IPS-NIHi7 (cell line): ENCODE measurements around the gene IARS1.
A peak's percentile ranks its signal among the peaks of the same experiment; 100 is the strongest.

ENCODE experiments used
- DNase-seq: peaks from one replicate; pipeline ENCODE4 v3.0.0; 2012; ENCODE audit warnings: mixed read lengths; ENCODE audit errors: extremely low spot score

IARS1 gene

DNA sequence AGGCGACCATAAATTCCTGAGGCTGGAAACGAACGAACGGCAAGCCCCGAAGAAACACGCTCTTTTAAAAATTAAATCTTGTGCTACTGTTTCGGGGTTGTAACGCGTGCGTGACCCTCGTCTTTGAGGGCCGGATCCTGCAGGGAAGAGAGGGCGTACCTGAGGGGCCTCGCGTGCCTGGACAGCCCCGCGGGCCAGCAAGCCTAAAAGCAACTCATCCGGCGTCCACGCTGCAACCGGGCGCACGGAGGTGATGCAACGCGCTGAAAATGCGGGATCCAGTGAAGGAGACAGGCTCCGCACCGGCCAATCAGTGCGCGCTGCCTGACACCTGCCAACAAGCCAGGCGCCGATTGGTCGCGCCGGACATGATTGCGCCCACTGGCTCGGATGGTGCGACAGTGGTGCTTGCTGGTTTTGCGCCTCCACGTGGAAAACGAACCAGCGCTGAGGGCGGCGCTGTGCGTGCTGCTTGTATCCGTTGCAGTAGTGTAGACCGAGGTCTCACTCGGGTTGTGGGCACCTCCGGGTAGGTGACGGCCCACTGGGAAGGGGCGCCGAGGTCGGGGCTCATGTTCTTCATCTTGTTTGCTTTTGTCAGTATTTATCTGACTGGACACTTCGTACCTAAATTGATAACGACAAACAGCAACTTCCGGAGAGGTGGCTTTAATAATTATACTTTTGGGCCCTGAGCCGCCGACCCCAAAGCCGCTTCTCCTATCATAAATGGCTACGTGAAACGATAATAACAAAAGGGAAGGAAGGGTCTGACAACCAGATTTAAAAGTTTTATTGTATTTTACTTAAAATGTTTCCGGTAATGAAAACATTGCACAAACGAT is at the start of gene IARS1:
Gene IARS1, minus strand, starts transcription at position 246 of the 845 bp plus-strand sequence. CDS start 4,278 bp downstream, outside the sequence.
- peak; percentile 99 for DNase-seq

DNA sequence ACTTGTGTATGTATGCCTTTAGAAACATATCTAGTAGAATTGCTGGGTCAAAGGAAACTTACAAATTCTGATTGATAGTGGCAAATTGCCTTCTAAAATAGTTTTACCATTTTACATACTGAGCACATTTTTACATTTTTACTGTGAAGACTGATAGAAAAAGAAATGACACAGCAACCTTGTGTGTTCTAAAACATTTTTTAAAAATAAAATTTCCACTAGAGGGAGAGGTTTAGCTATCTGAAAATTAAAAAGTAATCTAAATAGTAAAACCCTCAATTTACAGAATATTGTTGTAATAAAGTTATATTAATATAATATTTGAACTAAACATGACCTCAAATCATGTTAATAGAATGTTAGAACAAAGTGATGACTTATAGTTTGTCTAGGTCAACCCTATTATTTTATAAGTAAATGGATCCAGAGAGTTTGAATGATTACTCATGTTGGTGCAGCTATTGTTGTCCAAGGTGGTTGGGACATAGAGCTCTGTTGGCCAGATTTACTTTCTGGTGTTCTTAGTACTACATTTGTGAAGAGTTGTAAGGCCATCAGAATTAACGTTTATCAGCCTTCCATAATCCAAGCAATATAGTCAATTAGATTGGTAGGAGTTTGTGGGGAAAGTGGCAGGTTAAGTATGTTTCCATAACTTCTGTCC is 49.5 kb upstream of the IARS1 start:
- no peak for DNase-seq

DNA sequence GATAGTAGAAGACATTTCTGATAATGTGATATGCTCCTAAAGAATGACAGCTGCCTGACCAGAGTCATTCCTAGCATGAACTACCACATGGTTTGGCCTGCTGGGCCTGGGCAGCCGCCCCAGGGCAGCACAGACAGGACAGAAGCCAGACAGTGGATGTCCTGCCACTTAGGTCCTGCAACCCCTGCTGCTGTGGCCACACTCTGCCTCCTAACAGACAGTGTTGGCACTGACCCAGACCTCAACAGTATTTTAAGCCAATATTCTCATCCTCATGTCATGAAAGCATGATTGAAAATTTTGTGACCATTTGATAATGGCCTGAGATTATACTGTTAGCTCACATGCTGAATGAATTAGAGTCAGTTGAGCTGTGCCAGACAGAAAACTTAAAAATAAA is 48.1 kb upstream of the IARS1 start:
- DNase-seq = no peak

DNA sequence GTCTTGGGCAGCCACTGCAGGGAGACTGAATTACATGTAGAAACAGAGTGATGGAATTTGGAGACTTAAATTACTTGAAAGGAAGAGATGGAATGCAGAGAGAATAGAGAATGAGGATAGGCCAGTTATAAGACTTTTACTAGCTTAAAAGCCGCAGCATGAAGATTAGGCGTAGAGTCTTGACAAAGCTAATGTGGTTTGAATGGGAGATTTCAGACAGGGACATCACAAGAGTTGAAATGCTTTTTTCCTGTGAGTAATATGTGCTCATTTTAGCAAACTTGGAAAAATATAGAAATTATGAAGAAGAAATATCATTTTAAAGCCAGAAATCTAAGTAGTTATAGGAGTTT is 39.8 kb upstream of the IARS1 start:
- DNase-seq = no peak

DNA sequence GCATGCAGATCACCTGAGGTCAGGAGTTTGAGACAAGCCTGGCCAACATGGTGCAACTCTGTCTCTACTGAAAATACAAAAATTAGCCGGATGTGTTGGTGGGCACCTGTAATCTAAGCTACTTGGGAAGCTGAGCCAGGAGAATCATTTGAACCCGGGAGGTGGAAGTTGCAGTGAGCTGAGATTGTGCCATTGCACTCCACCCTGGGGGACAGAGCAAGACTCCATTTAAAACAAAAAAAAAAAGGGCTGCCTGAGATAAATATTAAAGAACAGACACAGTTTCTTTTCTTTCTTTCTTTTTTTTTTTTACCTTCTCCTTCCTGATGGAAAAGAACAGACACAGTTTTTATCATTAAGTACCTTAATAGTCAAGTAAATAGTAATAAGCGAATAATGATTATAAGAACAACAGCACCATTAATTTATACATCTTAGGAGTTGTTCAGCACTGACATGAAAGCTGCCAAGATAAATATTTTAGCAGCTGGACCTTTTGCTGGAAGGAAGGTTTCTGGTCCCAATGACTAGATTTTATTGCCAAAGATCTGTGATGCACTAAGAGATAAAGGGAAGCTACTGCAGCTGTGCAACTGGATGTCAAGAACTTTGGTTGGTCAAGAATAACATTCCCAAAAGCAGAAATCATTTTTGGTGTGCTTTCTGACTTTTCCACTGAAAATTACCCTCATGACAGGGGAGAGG is 39.2 kb upstream of the IARS1 start:
- DNase-seq = no peak

DNA sequence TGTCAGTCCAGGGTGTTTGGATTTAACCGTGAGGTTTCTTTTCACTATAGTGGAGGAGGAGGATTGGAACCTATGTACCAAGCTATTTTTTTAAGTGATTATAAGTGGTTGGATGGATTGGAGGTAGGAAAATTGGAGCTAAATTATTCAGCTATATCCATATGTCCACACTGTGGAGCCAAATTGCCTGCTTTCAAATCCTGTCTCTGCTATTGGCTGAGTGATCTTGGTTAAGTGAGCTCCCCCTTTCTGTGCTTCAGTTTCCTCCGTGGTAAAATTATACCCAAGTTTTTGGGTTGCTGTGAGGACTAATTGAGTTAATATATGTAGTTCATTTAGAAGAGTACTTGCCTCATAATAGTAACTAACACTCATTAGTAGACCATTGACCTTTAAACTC is 34.7 kb upstream of the IARS1 start:
- DNase-seq = no peak

DNA sequence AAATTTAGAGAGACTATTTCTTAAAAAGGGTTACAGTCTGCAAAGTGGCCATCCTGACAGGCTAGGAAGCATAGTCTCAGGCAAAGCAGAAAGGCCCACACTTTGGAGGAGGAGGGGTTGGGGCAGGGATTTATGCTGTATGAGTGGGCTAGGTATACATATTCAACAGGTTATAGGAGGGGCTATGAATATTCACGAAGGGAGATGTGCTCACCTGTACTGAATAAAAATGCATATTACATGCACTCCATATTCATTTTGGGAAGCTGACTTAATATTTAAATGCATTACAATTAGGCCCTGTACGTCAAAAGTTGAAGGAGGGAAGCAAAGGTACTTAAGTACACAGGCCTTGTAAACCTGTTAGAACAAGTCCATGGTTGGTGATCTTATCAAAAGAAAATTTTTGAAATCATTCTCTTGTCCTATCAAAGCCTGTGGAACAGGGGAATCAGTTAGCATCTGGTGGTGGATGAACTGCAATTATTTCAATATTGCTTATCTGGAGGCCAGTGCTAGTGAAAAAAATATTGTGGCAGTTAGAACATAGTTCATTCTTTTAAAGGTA is 33.9 kb upstream of the IARS1 start:
- no peak for DNase-seq

DNA sequence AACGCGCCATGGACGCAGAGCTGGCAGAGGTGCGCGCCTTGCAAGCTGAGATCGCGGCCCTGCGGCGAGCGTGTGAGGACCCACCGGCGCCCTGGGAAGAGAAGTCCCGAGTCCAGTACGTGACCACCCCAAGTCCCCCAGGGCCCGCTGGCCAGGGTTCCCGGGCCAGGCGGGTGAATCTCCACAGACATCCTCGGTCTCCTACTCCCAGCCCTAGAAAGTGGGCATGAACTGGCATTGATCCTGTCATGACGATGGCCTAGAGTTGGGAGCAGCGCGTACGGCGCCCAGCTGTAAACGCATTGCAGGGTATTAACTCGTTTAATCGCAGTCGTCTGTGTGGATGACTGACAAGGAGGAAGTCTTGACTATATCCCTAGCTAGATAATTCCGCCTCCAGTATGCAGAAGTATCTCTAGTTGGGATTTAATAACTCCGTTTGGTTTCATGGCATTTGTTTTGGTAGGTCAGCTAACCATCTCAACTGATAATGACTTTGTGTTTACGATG is 32.5 kb upstream of the IARS1 start:
- peak; percentile 15 for DNase-seq

DNA sequence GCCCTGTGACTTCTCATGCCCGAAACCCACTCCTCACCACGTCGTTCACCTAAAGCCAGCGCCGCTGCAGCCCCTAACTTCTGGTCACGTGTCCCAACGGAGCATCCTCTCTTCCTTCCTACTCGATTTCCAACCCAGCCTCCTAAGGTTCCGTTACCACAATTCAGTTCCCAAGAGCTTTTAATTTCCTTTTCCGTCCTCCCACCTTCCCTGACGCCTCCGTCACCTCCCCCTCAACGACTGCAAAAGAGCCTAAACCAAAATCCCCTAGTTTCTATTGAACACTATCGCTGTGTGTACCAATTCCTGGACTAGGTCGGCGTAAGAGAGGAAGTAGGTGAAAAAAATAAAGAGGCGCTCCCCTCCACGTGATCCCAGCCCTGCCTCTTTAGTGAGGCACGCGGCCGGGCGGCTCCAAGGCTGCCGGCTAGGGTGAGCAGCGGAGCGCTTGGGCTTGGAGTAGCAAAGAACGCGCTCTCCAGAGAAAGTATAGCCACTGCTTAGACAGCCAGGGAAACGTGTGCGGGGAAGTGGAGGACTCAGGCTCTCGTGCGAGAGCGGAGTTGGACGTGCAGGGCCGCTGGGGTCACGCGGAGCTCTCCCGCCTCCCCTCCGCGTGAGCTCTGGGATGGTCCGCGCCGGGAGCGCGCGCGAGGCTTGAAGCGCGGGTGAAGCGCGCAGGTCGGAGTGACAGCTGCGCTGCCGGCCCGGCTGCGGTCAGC is 31.9 kb upstream of the IARS1 start, which contains the start of the genes CENPP and NOL8:
Gene CENPP, plus strand, starts transcription at position 685 of the 722 bp plus-strand sequence.
Gene NOL8, minus strand, starts transcription at position 82 of the 722 bp plus-strand sequence. CDS start 1,189 bp downstream, outside the sequence.
- DNase-seq = peak; percentile 87

DNA sequence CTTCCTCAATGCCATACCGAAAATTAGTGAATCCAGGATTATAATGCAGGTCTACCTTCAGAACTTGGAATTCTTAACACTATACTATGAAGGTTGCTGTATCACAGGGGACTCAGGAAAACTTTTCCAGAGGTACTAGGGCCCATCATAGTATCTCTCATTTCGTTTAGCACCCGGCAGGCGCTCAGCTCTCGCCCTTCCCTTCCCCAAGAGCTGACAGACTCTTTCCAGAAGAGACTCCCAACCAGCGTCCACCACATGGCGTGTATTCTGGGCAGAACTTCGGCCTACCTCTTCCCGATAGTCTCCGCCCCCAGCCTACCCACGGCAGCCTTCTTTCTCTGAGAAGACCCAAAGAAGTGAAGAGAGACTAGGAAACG is 31.4 kb upstream of the IARS1 start:
- DNase-seq = no peak

DNA sequence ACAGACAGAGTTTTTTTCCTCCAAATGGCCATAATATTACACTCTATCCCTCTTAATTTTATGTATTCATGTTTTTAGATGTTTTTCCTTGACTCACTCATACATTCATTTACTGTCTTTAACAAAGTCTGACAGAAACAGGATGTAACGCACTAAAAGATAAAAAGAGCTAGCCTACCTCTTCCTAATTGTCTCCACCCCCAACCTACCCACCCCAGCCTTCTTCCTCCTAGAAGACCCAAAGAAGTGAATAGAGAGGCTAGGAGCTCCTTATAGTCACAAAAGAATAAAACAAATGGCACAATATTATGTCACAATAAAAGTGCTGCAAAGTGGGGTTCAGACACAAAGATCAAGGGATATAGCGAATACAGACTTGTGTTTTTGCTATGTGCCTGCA is 30.9 kb upstream of the IARS1 start:
- no peak for DNase-seq

DNA sequence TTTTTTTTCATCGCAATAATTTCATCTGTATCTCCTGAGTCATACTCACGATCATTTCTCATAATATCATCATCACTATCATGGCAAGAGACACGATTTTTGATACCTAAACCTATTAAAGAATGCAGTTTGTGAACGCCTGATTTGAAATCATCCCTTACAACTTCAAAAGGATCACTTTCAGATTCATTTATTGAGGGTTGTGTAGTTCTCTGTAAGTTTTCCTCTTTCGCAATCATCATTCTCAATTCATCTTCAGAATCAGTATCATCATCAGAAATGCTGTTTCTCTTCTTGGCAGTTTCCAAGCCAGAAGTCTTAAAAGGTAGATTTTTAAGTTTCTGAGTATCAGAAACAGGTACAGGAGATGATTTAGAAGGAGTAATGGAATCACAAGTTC is 22.0 kb upstream of the IARS1 start:
- DNase-seq = no peak

DNA sequence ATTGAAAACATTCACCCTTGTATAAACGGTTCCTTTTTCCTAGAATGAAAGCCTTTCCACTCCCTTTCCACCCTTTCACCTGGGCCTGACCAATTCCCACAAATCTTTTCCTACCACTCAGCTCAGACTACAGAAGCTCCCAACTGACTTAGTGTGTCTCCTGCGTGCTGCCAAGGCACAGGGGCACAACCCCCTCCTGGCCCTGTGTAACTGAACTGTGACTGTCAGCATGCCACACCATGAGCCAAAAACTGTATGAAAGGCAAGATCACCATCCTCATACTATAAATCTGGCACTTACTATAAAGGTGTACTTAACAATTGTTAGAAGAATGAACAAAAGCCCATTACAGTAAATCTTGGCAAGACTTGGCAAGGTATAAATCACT is 20.1 kb upstream of the IARS1 start:
- no peak for DNase-seq

DNA sequence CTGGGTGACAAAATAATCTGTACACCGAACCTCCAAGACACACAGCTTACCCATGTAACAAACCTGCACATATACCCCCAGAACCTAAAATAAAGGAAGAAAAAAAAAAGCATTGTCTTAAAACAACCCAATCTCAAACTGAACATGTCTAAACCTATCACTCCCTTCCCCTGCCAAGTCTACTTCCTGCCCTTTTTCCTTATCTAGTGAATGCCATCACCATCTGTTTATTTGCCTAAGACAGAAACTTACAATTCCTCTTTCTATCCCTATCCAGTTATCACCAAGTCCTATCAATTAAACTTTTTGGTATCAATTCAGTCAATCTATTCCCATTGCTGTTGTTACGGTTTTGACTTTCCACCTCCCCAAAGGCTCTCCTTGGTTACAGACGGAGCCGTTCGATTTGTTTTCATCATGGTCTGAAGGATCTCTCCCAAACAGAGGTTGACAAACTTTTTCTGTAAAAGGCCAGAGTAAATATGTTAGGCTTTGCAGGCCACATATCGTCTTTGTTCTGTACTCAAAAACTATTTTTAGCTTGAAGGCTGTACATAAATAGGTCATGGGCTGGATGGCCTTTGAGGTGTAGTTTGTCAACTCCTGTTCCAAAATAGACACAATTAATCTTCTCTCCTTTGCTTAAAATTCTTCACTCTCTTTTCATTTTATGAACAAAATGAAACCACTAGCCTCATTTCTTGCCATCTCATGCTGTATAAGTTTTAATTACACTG is 19.6 kb upstream of the IARS1 start:
- no peak for DNase-seq

DNA sequence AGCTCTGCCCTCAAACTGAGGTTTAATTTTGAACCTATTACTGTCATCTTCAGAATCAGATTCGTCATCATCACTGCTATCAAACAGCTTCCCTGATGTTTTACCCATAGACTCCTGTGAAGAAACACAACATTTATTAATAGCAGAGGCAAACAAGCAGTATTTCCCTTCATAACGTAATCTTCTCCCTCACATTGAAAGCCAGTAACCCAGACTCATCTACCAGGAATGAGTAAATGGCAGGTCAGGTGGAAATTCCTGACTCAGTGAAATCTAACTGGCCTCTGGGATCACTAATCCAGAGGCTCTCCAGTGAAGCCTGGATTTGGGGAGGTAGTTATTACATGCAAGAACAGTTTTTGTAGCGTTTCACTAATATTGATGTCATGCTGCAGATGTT is 17.1 kb upstream of the IARS1 start:
- no peak for DNase-seq

DNA sequence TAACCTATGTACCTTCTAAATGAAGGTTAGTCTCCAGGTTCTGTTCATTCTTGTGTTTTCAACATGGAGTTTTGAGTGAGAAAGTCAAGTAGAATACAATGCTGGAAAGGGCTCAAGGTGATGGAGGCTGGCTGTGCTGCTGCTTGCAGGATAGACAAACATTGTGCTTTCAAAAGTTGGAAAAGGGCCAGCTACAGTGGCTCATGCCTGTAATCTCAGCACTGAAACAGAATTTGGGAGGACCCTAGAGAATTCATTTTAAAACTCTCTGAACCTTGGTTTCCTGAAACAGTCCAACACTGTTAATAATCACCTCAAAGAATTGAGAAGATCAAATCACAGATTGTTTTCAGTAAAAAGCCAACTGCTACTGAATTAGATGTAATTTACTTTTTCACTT is 15.4 kb upstream of the IARS1 start:
- no peak for DNase-seq

DNA sequence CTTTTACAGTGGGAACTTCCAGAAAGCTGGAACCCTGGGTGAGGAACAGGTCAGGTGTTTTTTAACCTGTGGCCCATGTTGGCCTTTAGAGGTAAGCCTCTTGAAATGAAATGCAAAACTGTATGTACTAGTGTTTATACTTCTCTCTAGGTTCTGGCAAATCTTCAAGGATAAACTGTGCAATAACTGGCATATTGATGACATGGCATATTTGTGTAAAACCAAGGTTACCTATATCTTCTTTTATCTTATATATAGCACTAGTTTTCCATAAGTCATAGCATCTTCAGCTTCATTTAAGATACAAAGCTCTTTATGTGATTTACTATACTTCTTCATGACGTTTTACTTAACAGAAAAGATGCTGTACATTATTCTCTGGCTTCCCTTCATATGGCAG is 7.4 kb upstream of the IARS1 start:
- no peak for DNase-seq

DNA sequence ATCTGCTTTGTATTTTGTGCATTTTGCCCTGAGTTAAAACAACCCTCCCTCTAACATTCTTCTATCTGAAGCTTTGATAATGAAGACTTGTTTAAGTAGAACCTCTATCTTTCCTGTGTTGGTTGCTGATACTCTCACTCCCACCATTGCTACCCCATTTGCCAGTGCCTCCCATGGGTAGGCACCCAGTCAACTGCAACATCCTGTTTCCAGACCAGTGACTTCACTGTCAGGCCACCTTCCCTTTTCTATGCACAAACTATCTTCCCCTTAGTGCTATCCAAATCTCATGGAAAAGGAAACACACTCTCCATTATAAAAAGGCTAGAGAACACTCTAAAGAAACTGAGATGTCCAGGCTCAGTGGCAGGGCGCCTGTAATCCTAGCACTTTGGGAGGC is 5.6 kb upstream of the IARS1 start:
- no peak for DNase-seq

DNA sequence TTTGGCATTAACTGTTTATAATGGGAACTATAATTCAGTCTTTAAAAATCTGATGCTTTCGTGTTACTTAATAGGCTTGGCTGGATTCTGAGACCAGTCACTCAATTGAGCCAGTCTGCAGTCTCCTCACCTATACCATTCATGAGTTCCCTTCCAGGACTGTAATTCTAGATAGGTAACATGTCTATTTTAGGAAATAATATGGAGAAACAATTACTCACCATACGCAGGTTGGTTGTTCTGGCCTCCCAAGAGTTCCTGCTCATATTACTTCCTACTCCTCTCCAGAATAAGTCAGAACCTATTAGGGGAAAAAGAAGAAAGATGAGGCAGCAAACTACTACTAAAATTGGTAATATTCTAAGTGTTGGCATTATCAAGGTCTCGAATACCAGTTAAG is 4.5 kb upstream of the IARS1 start:
- no peak for DNase-seq

DNA sequence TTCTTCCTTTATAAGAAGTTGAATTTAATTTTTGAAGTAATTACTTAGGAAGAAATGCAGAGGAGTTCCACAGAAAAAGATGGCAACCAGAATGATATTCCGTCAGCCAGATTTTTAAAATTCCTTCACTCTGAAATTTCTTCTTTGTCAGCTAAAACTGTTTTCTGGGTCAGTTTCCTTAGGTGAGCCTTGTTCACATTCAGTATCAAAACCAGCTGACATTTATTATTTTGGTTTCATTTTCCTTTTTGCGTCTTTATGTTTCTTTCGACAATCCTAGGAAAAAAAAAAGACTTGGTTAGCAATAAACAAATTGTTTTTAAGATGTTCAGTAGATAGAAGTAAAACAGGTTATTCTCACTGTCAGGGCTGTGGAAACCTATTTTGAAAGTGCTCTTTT is 4.1 kb upstream of the IARS1 start:
- no peak for DNase-seq

DNA sequence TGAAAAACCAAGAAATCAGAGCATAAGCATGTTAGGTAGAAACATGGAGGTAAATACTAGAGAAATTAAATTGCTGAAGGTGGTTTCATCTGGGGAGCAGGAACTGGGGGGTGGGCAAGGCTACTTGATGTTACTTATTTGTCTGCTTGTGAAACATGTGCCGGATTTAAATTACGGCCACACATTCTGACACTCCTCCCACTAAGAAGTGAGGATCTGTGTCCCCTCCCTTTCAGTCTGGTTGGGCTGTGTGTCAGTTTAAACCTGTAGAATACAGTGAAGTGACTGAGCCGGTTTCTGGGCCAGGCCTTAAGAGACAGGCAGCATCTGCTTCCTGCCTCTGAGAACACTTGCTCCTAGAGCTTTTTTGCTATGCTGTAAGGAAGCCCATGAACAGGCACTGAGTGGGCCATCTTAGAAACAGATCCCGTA is 2.3 kb upstream of the IARS1 start:
- no peak for DNase-seq
